IPS-20b (cell line): ENCODE data around the gene CHST1.

Source experiments
- H3K27ac ChIP-seq: one replicate; pipeline ENCODE4 v1.5.1; 2013; ENCODE audit warnings: low read length
- H3K27me3 ChIP-seq: 2 replicates; pipeline ENCODE4 v1.6.1; 2013; ENCODE audit warnings: mild to moderate bottlenecking, low read length, inconsistent platforms; ENCODE audit not compliant: insufficient read depth
- H3K36me3 ChIP-seq: 2 replicates; pipeline ENCODE4 v1.6.1; 2013; ENCODE audit warnings: low read depth, mild to moderate bottlenecking, inconsistent platforms, low read length, moderate library complexity; ENCODE audit not compliant: insufficient read depth
- H3K4me1 ChIP-seq: 2 replicates; pipeline ENCODE4 v1.6.1; 2013; ENCODE audit warnings: mild to moderate bottlenecking, control low read depth, inconsistent platforms, low read length, moderate library complexity; ENCODE audit not compliant: insufficient read depth
- H3K4me3 ChIP-seq: 2 replicates; pipeline ENCODE4 v1.5.1; 2013; ENCODE audit warnings: mild to moderate bottlenecking, low read length, inconsistent platforms
- H3K9ac ChIP-seq: 2 replicates; pipeline ENCODE4 v1.6.1; 2013; ENCODE audit warnings: low read depth, mild to moderate bottlenecking, inconsistent platforms, low read length, moderate library complexity
- H3K9me3 ChIP-seq: 2 replicates; pipeline ENCODE4 v1.6.1; 2013; ENCODE audit warnings: mild to moderate bottlenecking, low read depth, low read length, inconsistent platforms; ENCODE audit not compliant: insufficient read depth

CHST1 gene

DNA sequence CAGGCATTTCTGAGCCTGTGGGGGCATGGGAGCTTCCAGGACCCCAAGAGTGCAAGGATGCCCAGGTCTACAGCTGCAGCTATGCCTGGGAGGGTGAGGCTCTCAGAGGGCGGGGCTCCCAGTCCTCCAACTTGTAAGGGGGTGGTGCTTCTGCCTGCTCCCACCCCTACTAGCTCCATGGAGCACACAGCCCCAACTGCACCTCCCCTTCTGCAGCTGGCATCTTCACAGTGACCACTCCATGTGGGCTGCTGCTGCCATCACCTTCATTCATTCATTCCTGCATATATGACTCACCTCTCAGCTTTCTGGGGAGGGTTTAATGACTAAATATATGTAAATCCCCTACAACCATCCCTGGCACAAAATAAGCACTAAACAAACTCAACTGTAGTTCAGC, 43.8 kb downstream of the CHST1 start:
- H3K9ac ChIP-seq, result no peak overlapping the region
- H3K27me3 ChIP-seq, result no peaks in the 10 kb centered on the region
- H3K4me1 ChIP-seq, result peaks cover 6% of the 10 kb centered on the region; the same call in 1 of the 2 replicates
- no peak overlapping the region for H3K27ac ChIP-seq
- H3K4me3 ChIP-seq, result no peak overlapping the region
- H3K36me3 ChIP-seq, result no peaks in the 10 kb centered on the region
- H3K9me3 ChIP-seq, result peaks cover 12% of the 10 kb centered on the region; the same call in 1 of the 2 replicates

DNA sequence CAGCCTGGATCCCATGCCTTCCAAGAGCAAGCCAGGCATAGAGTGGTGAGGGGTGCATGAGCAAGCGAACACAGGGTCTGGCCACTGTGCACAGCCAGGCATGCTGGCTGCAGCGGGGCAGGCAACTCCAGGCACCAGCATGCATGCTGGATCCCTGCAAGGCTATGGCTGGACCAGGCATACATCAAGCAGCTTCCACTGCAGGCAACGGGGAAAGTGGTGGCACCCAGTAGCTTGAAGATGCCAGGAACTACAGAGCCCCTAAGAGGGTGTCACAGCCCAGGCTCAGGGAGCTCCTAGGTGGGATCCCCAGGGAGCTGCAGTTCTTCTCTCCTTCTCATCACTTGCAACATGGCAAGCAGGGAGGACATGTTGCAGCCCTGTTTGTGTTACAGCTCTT, 45.2 kb downstream of the CHST1 start:
- Histone ChIP-seq H3K9me3 (peaks cover 12% of the 10 kb centered on the region; the same call in 1 of the 2 replicates), H3K27ac (no peak overlapping the region), H3K4me1 (peaks cover 6% of the 10 kb centered on the region; the same call in 1 of the 2 replicates), H3K9ac (no peak overlapping the region), H3K36me3 (no peaks in the 10 kb centered on the region), H3K27me3 (no peaks in the 10 kb centered on the region), H3K4me3 (no peak overlapping the region)

DNA sequence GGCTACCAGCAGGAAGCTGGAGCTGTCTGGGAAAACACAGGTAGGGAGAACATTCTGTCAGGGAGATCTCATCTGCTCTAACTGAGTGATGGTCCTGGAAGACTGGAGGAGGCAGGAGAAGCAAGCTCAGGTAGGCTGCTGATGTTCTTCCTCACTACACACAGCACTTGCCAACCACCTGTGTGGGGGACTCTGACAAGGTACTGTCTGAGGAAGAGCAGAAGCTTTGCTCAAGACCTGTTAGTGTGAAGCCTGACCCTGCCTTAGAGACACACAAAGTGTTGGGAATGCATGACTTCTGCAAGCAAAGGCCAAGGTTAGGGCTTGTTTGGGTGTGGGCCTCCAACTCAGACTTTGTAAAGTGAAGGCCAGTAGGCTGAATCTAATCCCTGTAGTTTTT, 46.5 kb downstream of the CHST1 start:
- H3K4me1 ChIP-seq, result peaks cover 6% of the 10 kb centered on the region; the same call in 1 of the 2 replicates
- no peaks in the 10 kb centered on the region for H3K36me3 ChIP-seq
- no peak overlapping the region for H3K9ac ChIP-seq
- no peaks in the 10 kb centered on the region for H3K27me3 ChIP-seq
- H3K4me3 ChIP-seq, result no peak overlapping the region
- H3K9me3 ChIP-seq, result peaks cover 12% of the 10 kb centered on the region; the same call in 1 of the 2 replicates
- no peak overlapping the region for H3K27ac ChIP-seq

DNA sequence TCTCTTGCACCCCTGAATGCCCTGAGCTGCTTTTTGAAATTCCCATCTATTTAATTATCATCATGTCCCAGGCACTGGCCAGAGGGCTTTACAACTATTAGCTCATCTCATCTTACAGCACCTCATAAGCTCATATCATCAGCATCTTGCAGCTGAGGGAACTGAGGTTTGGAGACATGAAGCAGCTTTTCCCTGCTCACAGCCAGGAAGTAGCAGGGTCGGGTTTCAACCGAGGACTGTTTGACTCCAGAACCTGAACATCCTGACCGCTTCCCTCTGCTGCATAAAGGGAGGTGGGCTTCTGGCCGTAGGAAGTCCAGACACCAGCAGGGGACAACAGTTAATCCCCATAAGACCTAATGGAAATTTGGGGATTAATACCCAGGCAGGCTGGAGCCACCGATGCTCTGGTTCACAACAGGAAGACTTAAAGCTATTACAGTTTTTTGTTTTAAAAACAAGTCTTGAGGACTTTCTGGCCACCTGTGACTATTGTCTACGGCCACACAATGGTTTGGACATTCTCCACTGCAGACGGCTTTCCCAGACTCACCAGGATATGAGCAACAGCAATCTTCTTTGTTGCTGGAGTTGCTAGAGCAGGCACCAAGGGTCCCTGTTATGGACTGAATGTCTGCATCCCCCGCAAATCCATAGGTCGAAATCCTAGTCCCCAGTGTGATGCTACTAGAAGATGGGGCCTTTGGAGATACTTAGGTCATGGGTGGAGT, 47.4 kb downstream of the CHST1 start:
- Histone ChIP-seq H3K4me1 (peaks cover 6% of the 10 kb centered on the region; the same call in 1 of the 2 replicates), H3K36me3 (no peaks in the 10 kb centered on the region), H3K27me3 (no peaks in the 10 kb centered on the region), H3K4me3 (no peak overlapping the region), H3K9me3 (peaks cover 12% of the 10 kb centered on the region; the same call in 1 of the 2 replicates), H3K27ac (no peak overlapping the region), H3K9ac (no peak overlapping the region)

DNA sequence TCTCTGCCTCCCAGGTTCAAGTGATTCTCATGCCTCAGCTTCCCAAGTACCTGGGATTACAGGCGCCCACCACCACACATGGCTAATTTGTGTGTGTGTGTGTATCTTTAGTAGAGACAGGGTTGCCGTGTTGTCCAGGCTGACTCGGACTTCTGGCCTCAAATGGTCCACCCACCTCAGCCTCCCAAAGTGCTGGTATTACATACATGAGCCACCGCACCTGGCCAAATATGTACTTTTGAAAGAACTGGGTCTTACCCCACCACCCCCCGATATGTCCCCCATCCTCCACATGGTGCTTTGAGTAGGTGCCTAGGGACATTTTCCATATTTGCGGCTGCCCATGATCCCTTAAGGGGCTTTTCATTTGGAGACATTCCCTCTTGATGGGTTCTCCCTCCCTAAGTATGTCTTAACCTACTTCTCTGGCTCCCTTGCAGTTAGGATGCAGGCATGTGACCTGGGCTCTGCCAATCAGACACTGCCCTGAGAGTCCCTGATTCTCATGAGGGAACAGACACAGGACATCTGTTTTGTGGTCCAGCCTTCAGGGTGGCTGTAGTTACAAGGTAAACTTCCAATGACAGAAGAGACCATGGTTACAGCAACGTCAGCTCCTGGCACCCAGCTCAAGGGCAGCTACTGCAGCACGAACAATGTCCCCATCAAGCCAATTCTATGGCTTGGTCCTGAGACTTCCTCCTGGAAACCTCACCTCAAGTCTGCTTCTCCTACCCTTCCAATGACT, 48.4 kb downstream of the CHST1 start:
- Histone ChIP-seq H3K4me1 (peaks cover 6% of the 10 kb centered on the region; the same call in 1 of the 2 replicates), H3K4me3 (no peak overlapping the region), H3K36me3 (no peaks in the 10 kb centered on the region), H3K27ac (no peak overlapping the region), H3K9me3 (peaks cover 12% of the 10 kb centered on the region; the same call in 1 of the 2 replicates), H3K9ac (no peak overlapping the region), H3K27me3 (no peaks in the 10 kb centered on the region)

DNA sequence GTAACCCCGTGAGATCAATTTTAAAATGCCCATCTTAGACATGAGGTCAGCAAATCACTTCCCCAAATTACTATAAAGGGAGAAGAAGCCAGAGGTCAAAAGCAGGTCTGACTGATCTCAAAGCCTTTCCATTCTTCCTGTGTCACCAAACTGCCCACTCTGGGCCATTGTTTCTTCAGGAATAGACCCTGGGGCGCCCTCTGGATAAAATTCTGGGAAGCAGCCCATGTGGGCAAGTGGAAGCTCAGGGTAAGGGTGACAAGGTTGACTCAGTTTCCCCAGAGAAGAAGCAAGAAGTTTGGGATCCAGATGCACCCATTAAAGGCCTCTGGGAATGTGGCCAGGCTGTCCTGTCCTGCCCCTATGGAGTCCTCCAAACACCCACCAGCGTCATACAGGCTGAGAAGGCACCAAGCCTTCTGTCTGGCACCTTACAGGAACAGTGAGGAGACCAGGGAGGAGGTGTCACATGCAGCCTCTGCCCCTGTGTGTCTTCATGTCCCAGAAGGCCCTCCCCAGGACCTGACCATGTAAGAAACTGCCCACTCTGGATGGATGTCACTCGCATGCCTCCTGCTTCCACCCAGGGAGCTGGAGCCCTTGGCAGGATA, 50.1 kb downstream of the CHST1 start:
- Histone ChIP-seq H3K9ac (no peak overlapping the region), H3K36me3 (no peaks in the 10 kb centered on the region), H3K4me3 (no peak overlapping the region), H3K4me1 (peaks cover 6% of the 10 kb centered on the region; the same call in 1 of the 2 replicates), H3K9me3 (peaks cover 4% of the 10 kb centered on the region; the same call in 1 of the 2 replicates), H3K27me3 (no peaks in the 10 kb centered on the region), H3K27ac (no peak overlapping the region)

DNA sequence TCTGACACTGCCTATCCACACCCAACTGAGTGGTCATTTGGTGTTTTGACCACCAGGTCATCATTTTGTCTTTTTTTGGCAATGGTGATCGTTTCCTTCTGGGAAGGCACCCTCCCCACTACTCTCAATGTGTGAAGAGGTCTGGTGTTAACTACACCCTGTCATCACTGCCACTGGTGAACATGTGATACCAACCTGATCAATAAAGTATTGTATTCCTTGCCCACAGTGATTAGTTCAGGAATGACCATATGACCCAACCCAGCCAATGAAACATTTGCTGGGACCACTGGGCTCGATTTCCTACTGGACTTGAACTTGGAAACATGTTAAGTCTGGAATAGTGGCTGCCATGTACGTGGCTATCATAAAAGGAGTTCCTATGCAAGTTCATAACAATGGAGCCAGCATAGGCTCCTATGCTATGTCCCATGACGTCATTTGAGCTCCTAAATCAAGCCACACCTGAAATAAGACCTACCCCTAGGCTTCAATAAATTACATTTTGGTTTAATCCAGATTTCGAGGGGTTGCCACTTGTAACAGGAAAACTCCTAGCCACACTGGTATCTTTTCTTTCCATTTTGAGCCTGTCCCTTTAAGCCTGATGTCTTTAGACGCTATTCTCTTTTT, 51.1 kb downstream of the CHST1 start:
- Histone ChIP-seq H3K4me3 (no peak overlapping the region), H3K36me3 (no peaks in the 10 kb centered on the region), H3K27ac (no peak overlapping the region), H3K9ac (no peak overlapping the region), H3K9me3 (no peaks in the 10 kb centered on the region), H3K27me3 (no peaks in the 10 kb centered on the region), H3K4me1 (peaks cover 6% of the 10 kb centered on the region; the same call in 1 of the 2 replicates)

DNA sequence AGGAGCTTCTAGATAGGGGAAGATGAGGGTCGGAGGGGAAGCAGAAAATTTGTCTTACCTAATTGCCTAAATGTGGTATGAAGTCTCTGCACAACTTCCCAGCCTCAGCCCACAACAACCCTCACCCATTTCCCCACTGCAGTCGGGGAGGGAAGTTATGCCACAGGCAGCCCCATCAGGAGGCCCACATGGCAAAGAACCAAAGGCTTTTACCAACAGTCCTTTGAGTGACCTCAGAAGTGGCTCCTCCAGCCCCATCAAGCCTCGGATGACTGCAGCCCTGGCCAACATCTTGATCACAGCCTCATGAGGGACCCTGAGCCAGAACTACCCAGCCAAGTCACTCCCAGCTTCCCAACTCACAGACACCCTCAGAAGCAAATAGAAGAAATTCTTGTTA, 54.8 kb downstream of the CHST1 start:
- Histone ChIP-seq H3K36me3 (no peaks in the 10 kb centered on the region), H3K9me3 (no peaks in the 10 kb centered on the region), H3K4me3 (no peak overlapping the region), H3K27ac (no peak overlapping the region), H3K27me3 (no peaks in the 10 kb centered on the region), H3K9ac (no peak overlapping the region), H3K4me1 (peaks cover 4% of the 10 kb centered on the region; the same call in 1 of the 2 replicates)

DNA sequence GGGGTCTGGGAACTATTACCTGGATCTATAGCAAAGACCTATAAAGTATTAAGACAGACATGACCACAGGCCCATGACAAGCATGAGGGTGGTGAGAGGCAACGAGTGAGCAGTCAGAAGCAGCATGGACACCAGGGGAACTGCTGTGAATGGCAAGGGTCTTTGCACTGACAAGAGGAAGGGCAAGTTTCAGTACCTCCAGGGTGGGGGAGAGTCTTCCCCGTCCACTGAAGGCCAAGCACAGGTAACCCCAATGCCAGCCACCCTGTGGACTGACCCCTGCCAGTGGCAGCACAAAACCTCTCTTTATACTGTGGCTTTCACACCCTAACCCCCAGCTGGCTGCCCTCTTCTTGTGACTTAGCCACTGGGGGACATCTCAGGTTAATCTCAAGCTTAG, 55.5 kb downstream of the CHST1 start:
- Histone ChIP-seq H3K9ac (no peak overlapping the region), H3K4me3 (no peak overlapping the region), H3K27ac (no peak overlapping the region), H3K27me3 (no peaks in the 10 kb centered on the region), H3K36me3 (no peaks in the 10 kb centered on the region), H3K9me3 (no peaks in the 10 kb centered on the region), H3K4me1 (peaks cover 4% of the 10 kb centered on the region; the same call in 1 of the 2 replicates)

DNA sequence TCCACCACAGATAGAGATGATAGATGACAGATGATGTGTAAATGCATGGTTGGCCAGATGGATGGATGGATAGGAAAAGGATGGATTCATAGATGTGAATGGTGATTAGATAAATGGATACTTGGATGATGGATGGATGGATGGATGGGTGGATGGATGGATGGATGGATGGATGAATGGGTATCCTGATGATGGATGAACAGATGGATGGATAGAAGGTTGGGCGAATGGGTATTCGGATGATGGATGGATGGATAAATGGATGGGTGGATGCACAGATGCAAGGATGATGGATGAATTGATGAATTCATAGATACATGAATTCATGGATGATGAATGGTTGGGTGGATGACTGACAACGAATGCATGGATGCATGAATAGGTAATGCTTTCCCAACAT, 56.1 kb downstream of the CHST1 start:
- Histone ChIP-seq H3K27me3 (no peaks in the 10 kb centered on the region), H3K27ac (no peak overlapping the region), H3K9ac (no peak overlapping the region), H3K4me3 (no peak overlapping the region), H3K9me3 (no peaks in the 10 kb centered on the region), H3K4me1 (peaks cover 4% of the 10 kb centered on the region; the same call in 1 of the 2 replicates), H3K36me3 (no peaks in the 10 kb centered on the region)

DNA sequence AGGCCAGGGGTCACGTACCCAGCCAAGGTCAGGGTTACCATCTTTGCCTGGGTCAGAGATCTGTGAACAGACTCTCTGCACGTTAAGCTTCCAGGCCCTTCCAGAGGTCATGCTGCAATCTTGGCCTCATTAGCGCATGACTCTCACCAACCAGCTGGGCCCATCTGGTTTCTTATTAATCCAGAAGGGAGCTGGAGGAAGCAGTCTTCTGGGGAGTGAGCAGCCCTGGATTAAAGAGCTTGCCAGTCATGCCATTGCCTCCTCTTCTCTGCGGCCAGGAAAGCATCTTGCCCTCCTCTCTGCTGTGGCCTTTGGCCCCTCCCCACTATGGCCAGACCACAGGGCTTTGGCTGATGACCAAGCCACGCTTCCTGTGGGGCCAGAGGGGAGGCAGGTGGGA, 57.4 kb downstream of the CHST1 start:
- no peaks in the 10 kb centered on the region for H3K9me3 ChIP-seq
- H3K4me1 ChIP-seq, result peaks cover 4% of the 10 kb centered on the region; the same call in 1 of the 2 replicates
- no peak overlapping the region for H3K27ac ChIP-seq
- H3K9ac ChIP-seq, result no peak overlapping the region
- no peaks in the 10 kb centered on the region for H3K27me3 ChIP-seq
- no peak overlapping the region for H3K4me3 ChIP-seq
- no peaks in the 10 kb centered on the region for H3K36me3 ChIP-seq
